ENCODE data around the gene MKLN1. TPM values are rescaled to one million over a fixed set of nuclear protein-coding genes. Genes with fewer than 3 reads are reported as not detected.
A peak's percentile ranks its signal among the peaks of the same experiment; 100 is the strongest.

The MKLN1 gene
- total RNA-seq, 1 donor from 2014 or later: 61.7 TPM

DNA sequence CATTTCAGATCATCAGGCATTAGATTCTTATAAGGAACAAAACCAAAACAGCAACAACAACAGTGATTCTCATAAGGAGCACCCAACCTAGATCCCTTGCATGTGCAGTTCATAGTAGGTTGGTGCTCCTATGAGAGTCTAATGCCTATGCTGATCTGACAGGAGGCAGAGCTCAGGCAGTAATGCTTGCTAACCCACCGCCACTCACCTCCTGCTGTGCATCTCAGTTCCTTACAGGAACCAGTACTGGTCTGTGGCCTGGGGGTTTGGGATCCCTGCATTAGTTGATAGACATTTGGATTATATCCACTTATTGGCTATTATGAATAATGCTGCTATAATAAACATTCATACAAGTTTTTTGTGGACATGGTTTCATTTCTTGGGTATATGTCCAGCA lies 14.0 kb downstream of the MKLN1 start:
- H3K9me3 Mint-ChIP-seq: peaks cover 27% of the 10 kb centered on the region
- H3K27ac Mint-ChIP-seq: no peak overlapping the region
- TF ChIP-seq, protein P1, sequence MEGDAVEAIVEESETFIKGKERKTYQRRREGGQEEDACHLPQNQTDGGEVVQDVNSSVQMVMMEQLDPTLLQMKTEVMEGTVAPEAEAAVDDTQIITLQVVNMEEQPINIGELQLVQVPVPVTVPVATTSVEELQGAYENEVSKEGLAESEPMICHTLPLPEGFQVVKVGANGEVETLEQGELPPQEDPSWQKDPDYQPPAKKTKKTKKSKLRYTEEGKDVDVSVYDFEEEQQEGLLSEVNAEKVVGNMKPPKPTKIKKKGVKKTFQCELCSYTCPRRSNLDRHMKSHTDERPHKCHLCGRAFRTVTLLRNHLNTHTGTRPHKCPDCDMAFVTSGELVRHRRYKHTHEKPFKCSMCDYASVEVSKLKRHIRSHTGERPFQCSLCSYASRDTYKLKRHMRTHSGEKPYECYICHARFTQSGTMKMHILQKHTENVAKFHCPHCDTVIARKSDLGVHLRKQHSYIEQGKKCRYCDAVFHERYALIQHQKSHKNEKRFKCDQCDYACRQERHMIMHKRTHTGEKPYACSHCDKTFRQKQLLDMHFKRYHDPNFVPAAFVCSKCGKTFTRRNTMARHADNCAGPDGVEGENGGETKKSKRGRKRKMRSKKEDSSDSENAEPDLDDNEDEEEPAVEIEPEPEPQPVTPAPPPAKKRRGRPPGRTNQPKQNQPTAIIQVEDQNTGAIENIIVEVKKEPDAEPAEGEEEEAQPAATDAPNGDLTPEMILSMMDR (IDR thresholded peaks at IDR 0.05; ENCODE audit: unreplicated experiment): no peak
- peaks cover 22% of the 10 kb centered on the region for H3K36me3 Mint-ChIP-seq
- H3K4me1 Mint-ChIP-seq: peaks cover under 1% of the 10 kb centered on the region
- no peaks in the 10 kb centered on the region for H3K27me3 Mint-ChIP-seq (ENCODE audit: low read depth)
- no peak for DNase-seq (ENCODE audit: low spot score in 2 of 2, unreplicated experiment in 2 of 2)
- no peak overlapping the region for H3K4me3 Mint-ChIP-seq

DNA sequence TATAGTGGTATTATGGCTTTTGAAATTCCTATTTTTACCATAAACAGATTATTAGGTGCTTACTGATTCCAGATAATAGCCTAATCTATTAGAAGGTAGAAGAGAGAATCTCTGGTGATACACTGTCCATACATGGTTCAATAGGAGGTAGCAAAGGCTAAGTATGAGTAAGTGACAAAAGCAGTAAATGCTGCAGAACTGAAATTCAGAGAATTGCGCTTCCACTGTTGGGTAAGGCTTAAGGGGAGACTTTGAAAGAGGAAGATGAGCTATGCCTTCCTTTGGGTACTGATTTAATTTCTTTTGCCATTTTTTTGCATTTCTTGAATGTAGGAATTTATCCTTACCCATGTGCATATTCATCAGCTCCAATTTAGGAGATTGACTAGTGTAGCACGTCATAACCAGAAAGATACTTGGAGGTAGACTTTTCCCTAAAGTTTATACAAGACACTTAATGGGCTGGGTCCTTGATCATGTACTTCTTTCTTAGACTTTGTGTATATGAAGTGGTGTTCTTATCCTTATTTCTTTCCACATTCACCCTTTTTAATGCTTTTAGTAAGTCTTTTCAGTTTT lies 15.3 kb downstream of the MKLN1 start:
- Mint-ChIP-seq H3K27me3 (ENCODE audit: low read depth) (no peaks in the 10 kb centered on the region), H3K27ac (no peak overlapping the region), H3K36me3 (peaks cover 16% of the 10 kb centered on the region), H3K4me3 (no peak overlapping the region), H3K9me3 (peaks cover 18% of the 10 kb centered on the region), H3K4me1 (peaks cover 12% of the 10 kb centered on the region)
- TF ChIP-seq, protein P1 (IDR thresholded peaks at IDR 0.05; ENCODE audit: unreplicated experiment): no peak
- DNase-seq (ENCODE audit: low spot score in 2 of 2, unreplicated experiment in 2 of 2): no peak

DNA sequence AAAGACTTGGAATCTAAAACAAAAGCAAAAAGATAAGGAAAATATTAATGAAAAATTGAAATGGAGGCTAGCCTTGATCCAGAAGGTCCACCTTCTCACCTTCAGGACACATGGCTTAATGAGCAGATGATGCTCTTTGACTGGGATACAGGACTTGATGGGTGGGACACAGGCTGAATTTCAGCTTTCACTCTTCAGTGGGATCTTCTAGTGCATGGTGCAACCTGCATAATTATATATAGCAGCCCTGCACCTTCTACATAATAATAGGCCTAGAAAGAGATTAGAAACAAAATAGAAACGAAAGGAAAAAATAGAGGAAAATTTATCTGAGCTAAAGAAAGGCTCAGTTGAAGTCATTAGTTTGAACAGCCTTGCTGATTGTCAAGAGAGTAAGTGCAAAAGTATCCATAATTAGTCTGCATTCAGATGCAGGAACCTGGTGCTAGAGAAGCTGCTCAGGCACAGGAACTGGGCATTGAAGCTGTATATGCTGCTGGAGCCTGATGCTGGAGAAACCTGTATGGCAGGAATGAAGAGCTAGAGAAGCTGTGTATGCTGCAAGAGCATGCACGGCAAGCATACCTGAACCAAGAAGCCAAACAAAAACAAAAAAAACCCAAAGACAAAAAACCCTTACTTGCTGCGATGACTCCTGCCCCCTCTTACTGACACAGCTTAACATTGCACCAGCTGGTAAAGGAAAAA lies 19.4 kb downstream of the MKLN1 start:
- peaks cover 8% of the 10 kb centered on the region for H3K9me3 Mint-ChIP-seq
- H3K27me3 Mint-ChIP-seq (ENCODE audit: low read depth): no peaks in the 10 kb centered on the region
- H3K4me1 Mint-ChIP-seq: peaks cover 12% of the 10 kb centered on the region
- TF ChIP-seq, protein P1 (IDR thresholded peaks at IDR 0.05; ENCODE audit: unreplicated experiment): no peak
- peaks cover 6% of the 10 kb centered on the region for H3K36me3 Mint-ChIP-seq
- DNase-seq (ENCODE audit: low spot score in 2 of 2, unreplicated experiment in 2 of 2): no peak
- H3K4me3 Mint-ChIP-seq: no peak overlapping the region
- H3K27ac Mint-ChIP-seq: peak overlapping the region; percentile 80

DNA sequence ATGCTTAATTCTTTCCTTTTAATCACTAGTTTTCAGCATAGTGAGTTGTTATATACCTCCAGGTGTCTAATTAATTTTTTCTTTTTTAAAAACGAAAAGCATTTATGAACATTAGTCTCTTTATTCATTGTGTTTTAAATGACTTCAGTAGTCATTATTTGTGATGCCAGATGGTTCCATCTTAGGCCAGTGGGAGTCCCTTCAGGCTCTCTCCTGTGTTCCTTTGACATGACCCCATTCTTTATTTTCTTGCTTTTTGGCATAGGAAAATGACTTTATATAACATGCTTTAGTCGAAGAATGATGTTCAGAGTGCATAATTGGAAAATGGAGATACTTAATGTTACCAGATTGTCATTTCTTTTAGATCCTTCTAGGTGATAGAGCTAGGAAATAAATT lies 24.4 kb downstream of the MKLN1 start:
- DNase-seq (ENCODE audit: low spot score in 2 of 2, unreplicated experiment in 2 of 2): no peak
- peaks cover 24% of the 10 kb centered on the region for H3K4me1 Mint-ChIP-seq
- peaks cover 8% of the 10 kb centered on the region for H3K9me3 Mint-ChIP-seq
- H3K36me3 Mint-ChIP-seq: peaks cover 6% of the 10 kb centered on the region
- no peaks in the 10 kb centered on the region for H3K27me3 Mint-ChIP-seq (ENCODE audit: low read depth)
- H3K27ac Mint-ChIP-seq: no peak overlapping the region
- TF ChIP-seq, protein P1 (IDR thresholded peaks at IDR 0.05; ENCODE audit: unreplicated experiment): no peak
- no peak overlapping the region for H3K4me3 Mint-ChIP-seq

DNA sequence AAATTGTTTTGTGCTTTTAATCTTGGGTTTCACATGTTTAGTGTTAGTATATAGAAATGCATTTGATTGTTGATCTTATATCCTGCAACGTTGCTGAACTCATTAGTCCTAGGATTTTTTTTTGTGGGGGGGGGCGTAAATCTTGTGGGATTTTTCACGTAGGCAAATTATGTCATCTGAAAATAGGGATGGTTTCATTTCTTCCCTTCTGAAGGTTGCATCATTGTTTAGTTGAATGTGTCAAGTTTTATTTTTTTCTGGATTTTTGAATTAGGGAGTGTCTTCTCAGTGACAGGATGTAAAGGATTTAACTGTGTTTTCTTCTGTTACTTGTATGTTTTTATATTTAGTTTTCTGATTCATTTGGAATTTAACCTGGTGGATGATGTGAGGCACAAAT lies 26.7 kb downstream of the MKLN1 start:
- TF ChIP-seq, protein P1 (IDR thresholded peaks at IDR 0.05; ENCODE audit: unreplicated experiment): no peak
- H3K4me1 Mint-ChIP-seq: peaks cover 34% of the 10 kb centered on the region
- no peak for DNase-seq (ENCODE audit: low spot score in 2 of 2, unreplicated experiment in 2 of 2)
- peaks cover 6% of the 10 kb centered on the region for H3K36me3 Mint-ChIP-seq
- no peaks in the 10 kb centered on the region for H3K27me3 Mint-ChIP-seq (ENCODE audit: low read depth)
- H3K4me3 Mint-ChIP-seq: no peak overlapping the region
- H3K27ac Mint-ChIP-seq: peak overlapping the region; percentile 43
- H3K9me3 Mint-ChIP-seq: peaks cover 13% of the 10 kb centered on the region
